HS-27A (cell line): Measurements from ENCODE around the gene ZSWIM8.
"Not testable (repeated sequence)": the region's sequence is repeated elsewhere in the genome, so short reads cannot be mapped to it uniquely, and the experiment has no call there.

Experiments used
- DNase-seq: peaks from one replicate; pipeline ENCODE4 v3.0.0-alpha.2; 2012; ENCODE audit warnings: low read depth, missing footprints

Gene ZSWIM8

GRCh38 chr10:73774637-73775036, 10.8 kb upstream of the ZSWIM8 start:
- DNase-seq: no peak

- no peak for DNase-seq
Observed at GRCh38 chr10:73779018-73779417, 6.4 kb upstream of the ZSWIM8 start.

GRCh38 chr10:73779539-73780197, 5.7 kb upstream of the ZSWIM8 start:
- no peak for DNase-seq

GRCh38 chr10:73780301-73780700, 5.1 kb upstream of the ZSWIM8 start:
- no peak for DNase-seq

GRCh38 chr10:73780966-73781365, 4.4 kb upstream of the ZSWIM8 start:
- DNase-seq: no peak

GRCh38 chr10:73781548-73781878, 3.9 kb upstream of the ZSWIM8 start:
- DNase-seq: no peak

GRCh38 chr10:73781879-73782748, 3.3 kb upstream of the ZSWIM8 start, which contains the start of gene CHCHD1:
CHCHD1 (plus strand) TSS chr10:73782048; CDS start chr10:73782076, 28 bp downstream.
- DNase-seq: peak; percentile 45

- no peak for DNase-seq
Observed at GRCh38 chr10:73782749-73783085, 2.7 kb upstream of the ZSWIM8 start.

- no peak for DNase-seq
Observed at GRCh38 chr10:73785721-73786511, 510 bp downstream of the ZSWIM8 start.

GRCh38 chr10:73786512-73786885, 1.1 kb downstream of the ZSWIM8 start:
- DNase-seq: no peak

- not testable (repeated sequence) for DNase-seq
Observed at GRCh38 chr10:73787031-73787800, 1.8 kb downstream of the ZSWIM8 start.

GRCh38 chr10:73788864-73789658, 3.7 kb downstream of the ZSWIM8 start:
- DNase-seq: no peak

GRCh38 chr10:73789659-73790055, 4.3 kb downstream of the ZSWIM8 start:
- DNase-seq: no peak

- no peak for DNase-seq
Observed at GRCh38 chr10:73790886-73791625, 5.7 kb downstream of the ZSWIM8 start.

GRCh38 chr10:73791871-73792400, 6.5 kb downstream of the ZSWIM8 start:
- DNase-seq: no peak

- DNase-seq: no peak
Observed at GRCh38 chr10:73793456-73793855, 8.1 kb downstream of the ZSWIM8 start.

- DNase-seq: not testable (repeated sequence)
Observed at GRCh38 chr10:73795491-73795890, 10.1 kb downstream of the ZSWIM8 start.

GRCh38 chr10:73796035-73796434, 10.6 kb downstream of the ZSWIM8 start:
- not testable (repeated sequence) for DNase-seq

GRCh38 chr10:73796766-73797165, 11.4 kb downstream of the ZSWIM8 start:
- DNase-seq: no peak
